Measurements from ENCODE around the gene TMEM192. TPM values are rescaled to one million over a fixed set of nuclear protein-coding genes. Genes with fewer than 3 reads are reported as not detected.

The TMEM192 gene
- total RNA-seq, 3 donors from 2014 or later: 11.5 to 31.2 (median 20.5) TPM

DNA sequence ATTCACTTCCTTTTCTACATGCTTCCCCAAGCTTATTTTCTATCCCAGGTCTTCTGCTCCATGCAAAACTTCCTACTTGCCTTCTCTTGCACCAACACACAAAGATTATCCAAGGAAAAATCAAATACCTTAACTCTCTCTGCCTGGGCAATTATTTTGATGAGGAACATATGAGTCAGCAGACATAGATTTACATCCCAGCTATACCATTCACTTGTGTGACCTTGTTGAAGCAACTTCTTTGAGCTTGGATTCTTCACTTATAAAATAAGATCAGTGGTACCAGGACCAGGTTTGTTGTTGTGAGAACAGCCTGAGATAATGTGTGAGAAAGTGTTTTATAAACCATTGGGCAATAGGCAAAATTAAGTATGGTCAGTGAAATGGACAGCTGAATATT is 39.1 kb upstream of the TMEM192 start:
- no peak for TF ChIP-seq POLR2AphosphoS5 (IDR thresholded peaks at IDR 0.05)
- no peak for TF ChIP-seq POLR2A (IDR thresholded peaks at IDR 0.05)
- TF ChIP-seq, protein P1, sequence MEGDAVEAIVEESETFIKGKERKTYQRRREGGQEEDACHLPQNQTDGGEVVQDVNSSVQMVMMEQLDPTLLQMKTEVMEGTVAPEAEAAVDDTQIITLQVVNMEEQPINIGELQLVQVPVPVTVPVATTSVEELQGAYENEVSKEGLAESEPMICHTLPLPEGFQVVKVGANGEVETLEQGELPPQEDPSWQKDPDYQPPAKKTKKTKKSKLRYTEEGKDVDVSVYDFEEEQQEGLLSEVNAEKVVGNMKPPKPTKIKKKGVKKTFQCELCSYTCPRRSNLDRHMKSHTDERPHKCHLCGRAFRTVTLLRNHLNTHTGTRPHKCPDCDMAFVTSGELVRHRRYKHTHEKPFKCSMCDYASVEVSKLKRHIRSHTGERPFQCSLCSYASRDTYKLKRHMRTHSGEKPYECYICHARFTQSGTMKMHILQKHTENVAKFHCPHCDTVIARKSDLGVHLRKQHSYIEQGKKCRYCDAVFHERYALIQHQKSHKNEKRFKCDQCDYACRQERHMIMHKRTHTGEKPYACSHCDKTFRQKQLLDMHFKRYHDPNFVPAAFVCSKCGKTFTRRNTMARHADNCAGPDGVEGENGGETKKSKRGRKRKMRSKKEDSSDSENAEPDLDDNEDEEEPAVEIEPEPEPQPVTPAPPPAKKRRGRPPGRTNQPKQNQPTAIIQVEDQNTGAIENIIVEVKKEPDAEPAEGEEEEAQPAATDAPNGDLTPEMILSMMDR (IDR thresholded peaks at IDR 0.05): no peak
- intact Hi-C loops (cut with DNase I; ENCODE audit: low total_unique reads): no loop called here
- peaks cover 0 to 5% of the 10 kb centered on the region in 2 donors for H3K4me1 ChIP-seq

DNA sequence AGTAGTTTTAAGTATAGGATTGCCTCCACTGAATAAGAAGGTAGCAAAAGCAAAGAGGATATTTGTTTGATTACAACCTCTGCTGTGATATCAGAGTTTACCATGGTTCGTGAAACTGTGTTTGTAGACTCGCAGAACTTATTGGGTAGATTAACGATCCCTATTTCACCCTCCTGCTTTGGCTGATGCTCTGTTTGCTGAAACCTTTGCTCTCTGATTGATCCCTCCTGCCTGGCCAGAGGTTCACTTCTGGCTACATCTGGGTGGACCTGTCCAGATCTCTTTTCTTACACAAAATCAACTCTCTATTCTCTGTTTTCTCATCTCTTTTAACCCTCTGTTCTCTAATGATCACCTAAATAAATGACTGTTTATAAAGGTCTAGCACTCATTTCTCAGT is 37.9 kb upstream of the TMEM192 start:
- no peaks in the 10 kb centered on the region for H3K9me3 ChIP-seq
- no peaks in the 10 kb centered on the region for H3K27me3 ChIP-seq
- no peak for DNase-seq (ENCODE audit: low spot score in 2 of 2)
- peaks cover 0 to 5% of the 10 kb centered on the region in 2 donors for H3K4me1 ChIP-seq
- TF ChIP-seq POLR2AphosphoS5 (IDR thresholded peaks at IDR 0.05) (no peak), POLR2A (IDR thresholded peaks at IDR 0.05) (no peak)
- TF ChIP-seq, protein P1 (IDR thresholded peaks at IDR 0.05): no peak
- intact Hi-C loops (cut with DNase I; ENCODE audit: low total_unique reads): no loop called here
- H3K27ac ChIP-seq: no peak overlapping the region
- H3K36me3 ChIP-seq: no peaks in the 10 kb centered on the region
- H3K4me3 ChIP-seq: no peak overlapping the region

More for the DNA sequence above, 39.1 kb upstream of the TMEM192 start:
- no peaks in the 10 kb centered on the region for H3K36me3 ChIP-seq
- peaks cover 0 to under 1% of the 10 kb centered on the region in 2 donors for H3K9me3 ChIP-seq
- H3K4me3 ChIP-seq: no peak overlapping the region
- no peaks in the 10 kb centered on the region for H3K27me3 ChIP-seq
- H3K27ac ChIP-seq: no peak overlapping the region
- no peak for DNase-seq (ENCODE audit: low spot score in 2 of 2)

GRCh38 chr4:165138843-165139242 is 26.2 kb upstream of the TMEM192 start:
- no peak overlapping the region for H3K27ac ChIP-seq
- H3K9me3 ChIP-seq: peaks cover 0 to 6% of the 10 kb centered on the region in 2 donors
- DNase-seq (ENCODE audit: low spot score in 2 of 2): no peak
- no peak overlapping the region for H3K4me3 ChIP-seq
- intact Hi-C loops (cut with DNase I; ENCODE audit: low total_unique reads): no loop called here
- no peaks in the 10 kb centered on the region for H3K27me3 ChIP-seq
- no peaks in the 10 kb centered on the region for H3K4me1 ChIP-seq
- H3K36me3 ChIP-seq: no peaks in the 10 kb centered on the region
- TF ChIP-seq POLR2AphosphoS5 (IDR thresholded peaks at IDR 0.05) (no peak), POLR2A (IDR thresholded peaks at IDR 0.05) (no peak)
- TF ChIP-seq, protein P1 (IDR thresholded peaks at IDR 0.05): no peak

- DNase-seq (ENCODE audit: low spot score in 2 of 2): no peak
- intact Hi-C loops (cut with DNase I; ENCODE audit: low total_unique reads): no loop called here
- Histone ChIP-seq H3K9me3 (peaks cover 0 to 6% of the 10 kb centered on the region in 2 donors), H3K27me3 (no peaks in the 10 kb centered on the region), H3K4me1 (no peaks in the 10 kb centered on the region), H3K36me3 (no peaks in the 10 kb centered on the region), H3K27ac (no peak overlapping the region), H3K4me3 (no peak overlapping the region)
- no peak for TF ChIP-seq POLR2AphosphoS5 (IDR thresholded peaks at IDR 0.05)
- TF ChIP-seq, protein P1 (IDR thresholded peaks at IDR 0.05): no peak
Observed at GRCh38 chr4:165137205-165137604, 24.5 kb upstream of the TMEM192 start.

DNA sequence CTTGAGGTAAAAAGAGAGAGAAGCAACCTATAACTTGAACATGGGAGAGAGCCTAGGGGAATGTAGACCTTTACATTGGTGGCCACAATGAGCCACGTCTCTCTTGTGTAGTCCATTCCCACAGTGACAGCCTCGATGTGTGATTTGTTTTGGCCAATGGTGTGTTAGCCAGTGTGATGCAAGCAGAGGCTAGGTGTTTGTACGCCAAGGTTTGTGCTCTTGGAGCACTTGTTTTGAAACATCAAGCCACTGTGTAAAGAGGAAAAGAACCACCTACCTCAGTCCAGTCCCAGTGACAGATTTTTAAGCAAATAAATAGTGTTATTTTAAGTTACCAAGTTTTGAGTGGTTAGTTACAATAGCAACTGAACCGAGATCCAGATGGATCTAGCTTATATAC is 23.9 kb upstream of the TMEM192 start:
- no peaks in the 10 kb centered on the region for H3K36me3 ChIP-seq
- intact Hi-C loops (cut with DNase I; ENCODE audit: low total_unique reads): no loop called here
- no peaks in the 10 kb centered on the region for H3K27me3 ChIP-seq
- no peak for DNase-seq (ENCODE audit: low spot score in 2 of 2)
- H3K9me3 ChIP-seq: peaks cover 0 to 6% of the 10 kb centered on the region in 2 donors
- no peaks in the 10 kb centered on the region for H3K4me1 ChIP-seq
- no peak overlapping the region for H3K4me3 ChIP-seq
- H3K27ac ChIP-seq: no peak overlapping the region
- TF ChIP-seq POLR2A (IDR thresholded peaks at IDR 0.05) (no peak), POLR2AphosphoS5 (IDR thresholded peaks at IDR 0.05) (no peak)
- TF ChIP-seq, protein P1 (IDR thresholded peaks at IDR 0.05): no peak
